Fibroblast of lung (primary cell): ENCODE results near the gene CFP.

Source experiments
- EZH2 ChIP-seq: IDR thresholded peaks from 2 replicates; pipeline ENCODE4 v1.5.1; 2012; ENCODE audit warnings: low read length, control low read depth, mild to moderate bottlenecking; ENCODE audit errors: missing control alignments
- TF ChIP-seq, protein P1 (sequence below), 2 donors: IDR thresholded peaks in 1 of 2; conservative IDR thresholded peaks in 1 of 2; 1 replicate in 1 of 2; 2 replicates in 1 of 2; pipeline ENCODE4 v1.5.1; 2011 to 2012; ENCODE audit warnings: low read length in 2 of 2, control low read depth in 1 of 2, inconsistent platforms in 1 of 2, low read depth in 1 of 2, mild to moderate bottlenecking in 1 of 2

DNA sequence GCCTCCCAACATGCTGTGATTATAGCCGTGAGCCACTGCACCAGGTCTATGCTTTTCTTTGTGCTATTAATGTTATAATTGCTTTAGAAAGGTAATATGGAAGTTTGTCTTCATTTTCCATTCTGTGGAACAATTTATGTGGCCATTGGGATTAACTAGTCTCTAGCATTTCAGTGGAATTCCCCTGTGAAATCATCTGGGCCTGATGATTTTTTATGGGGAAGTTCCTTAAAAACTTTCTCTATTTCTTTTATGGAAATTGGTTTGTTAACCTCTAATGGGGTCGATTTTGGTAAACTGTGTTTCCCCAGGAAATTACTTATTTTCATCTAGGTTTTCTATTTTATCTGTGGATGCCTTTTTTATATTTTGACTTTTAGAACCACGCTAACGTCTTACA lies 36.2 kb downstream of the CFP start:
- TF ChIP-seq, protein P1, sequence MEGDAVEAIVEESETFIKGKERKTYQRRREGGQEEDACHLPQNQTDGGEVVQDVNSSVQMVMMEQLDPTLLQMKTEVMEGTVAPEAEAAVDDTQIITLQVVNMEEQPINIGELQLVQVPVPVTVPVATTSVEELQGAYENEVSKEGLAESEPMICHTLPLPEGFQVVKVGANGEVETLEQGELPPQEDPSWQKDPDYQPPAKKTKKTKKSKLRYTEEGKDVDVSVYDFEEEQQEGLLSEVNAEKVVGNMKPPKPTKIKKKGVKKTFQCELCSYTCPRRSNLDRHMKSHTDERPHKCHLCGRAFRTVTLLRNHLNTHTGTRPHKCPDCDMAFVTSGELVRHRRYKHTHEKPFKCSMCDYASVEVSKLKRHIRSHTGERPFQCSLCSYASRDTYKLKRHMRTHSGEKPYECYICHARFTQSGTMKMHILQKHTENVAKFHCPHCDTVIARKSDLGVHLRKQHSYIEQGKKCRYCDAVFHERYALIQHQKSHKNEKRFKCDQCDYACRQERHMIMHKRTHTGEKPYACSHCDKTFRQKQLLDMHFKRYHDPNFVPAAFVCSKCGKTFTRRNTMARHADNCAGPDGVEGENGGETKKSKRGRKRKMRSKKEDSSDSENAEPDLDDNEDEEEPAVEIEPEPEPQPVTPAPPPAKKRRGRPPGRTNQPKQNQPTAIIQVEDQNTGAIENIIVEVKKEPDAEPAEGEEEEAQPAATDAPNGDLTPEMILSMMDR (conservative IDR thresholded peaks at IDR 0.05 in 1 of 2, IDR thresholded peaks at IDR 0.05 in 1 of 2; ENCODE audit: low read depth in 1 of 2, low read length in 2 of 2): no peak
- TF ChIP-seq EZH2: no peak
